ENCODE results near the gene PSTPIP2. TPM values are rescaled to one million over a fixed set of nuclear protein-coding genes. Genes with fewer than 3 reads are reported as not detected.
"Not testable (repeated sequence)": the region's sequence is repeated elsewhere in the genome, so short reads cannot be mapped to it uniquely, and the experiment has no call there.

PSTPIP2 gene
- total and polyA plus RNA-seq, 10 donors: 18.3 to 153 (median 117) TPM

DNA sequence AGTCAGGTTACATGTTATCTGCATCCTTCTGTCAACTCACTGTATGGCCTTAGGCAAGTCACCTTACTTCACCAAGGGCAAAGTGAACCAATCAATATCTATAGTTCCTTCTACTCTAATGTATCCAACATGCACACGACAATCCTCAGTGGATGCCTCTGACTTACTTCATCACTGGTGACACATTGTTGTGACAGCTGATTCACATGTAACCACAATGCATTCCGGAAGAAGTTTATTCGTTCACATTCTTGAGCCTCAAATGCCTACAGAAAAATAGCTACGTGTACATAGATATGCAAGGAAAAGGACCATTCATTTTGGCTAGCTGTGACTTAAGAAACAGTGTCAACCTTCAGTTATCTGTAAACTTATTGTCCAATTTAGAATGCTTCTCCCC, 78.6 kb downstream of the PSTPIP2 start:
- peaks cover 0 to 89% (median 35%) of the 10 kb centered on the region in 6 donors for H3K36me3 ChIP-seq

DNA sequence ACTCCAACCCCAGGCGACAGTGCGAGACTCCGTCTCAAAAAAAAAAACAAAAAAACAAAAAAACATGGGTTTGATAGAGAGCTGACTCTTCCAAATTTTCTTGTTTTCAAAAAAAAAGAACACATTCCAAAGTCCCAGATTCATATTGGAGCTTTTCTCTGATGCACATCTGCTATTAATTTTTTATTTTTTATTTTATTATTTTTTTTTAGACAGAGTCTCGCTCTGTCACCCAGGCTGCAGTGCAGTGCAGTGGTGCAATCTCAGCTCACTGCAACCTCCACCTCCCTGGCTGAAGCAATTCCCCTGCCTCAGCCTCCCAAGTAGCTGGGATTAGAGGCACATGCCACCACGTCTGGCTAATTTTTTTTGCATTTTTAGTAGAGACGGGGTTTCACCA, 79.5 kb downstream of the PSTPIP2 start:
- H3K27ac ChIP-seq; intact Hi-C loops (cut with DNase I; ENCODE audit: low total_unique reads); H3K9me3 ChIP-seq; H3K27me3 ChIP-seq (replicated peaks in 1 of 7); H3K4me3 ChIP-seq; DNase-seq: not testable (repeated sequence)
- Histone ChIP-seq H3K36me3 (peaks cover 0 to 98% (median 38%) of the 10 kb centered on the region in 6 donors), H3K4me1 (peaks cover 0 to 14% (median 2%) of the 10 kb centered on the region in 6 donors)
- 90 to 94% (median 92%) methylated on average over 6 of the region's 6 CpGs for WGBS, 5 donors

More for the DNA sequence above, 78.6 kb downstream of the PSTPIP2 start:
- Histone ChIP-seq H3K9me3 (no peaks in the 10 kb centered on the region), H3K27me3 (replicated peaks in 1 of 7) (no peaks in the 10 kb centered on the region), H3K27ac (no peak overlapping the region), H3K4me3 (no peak overlapping the region), H3K4me1 (peaks cover 4 to 23% (median 10%) of the 10 kb centered on the region in 6 donors)
- DNase-seq: no peak
- TF ChIP-seq POLR2A (IDR thresholded peaks at IDR 0.05) (no peak), POLR2AphosphoS5 (IDR thresholded peaks at IDR 0.05) (no peak)
- TF ChIP-seq, protein P1, sequence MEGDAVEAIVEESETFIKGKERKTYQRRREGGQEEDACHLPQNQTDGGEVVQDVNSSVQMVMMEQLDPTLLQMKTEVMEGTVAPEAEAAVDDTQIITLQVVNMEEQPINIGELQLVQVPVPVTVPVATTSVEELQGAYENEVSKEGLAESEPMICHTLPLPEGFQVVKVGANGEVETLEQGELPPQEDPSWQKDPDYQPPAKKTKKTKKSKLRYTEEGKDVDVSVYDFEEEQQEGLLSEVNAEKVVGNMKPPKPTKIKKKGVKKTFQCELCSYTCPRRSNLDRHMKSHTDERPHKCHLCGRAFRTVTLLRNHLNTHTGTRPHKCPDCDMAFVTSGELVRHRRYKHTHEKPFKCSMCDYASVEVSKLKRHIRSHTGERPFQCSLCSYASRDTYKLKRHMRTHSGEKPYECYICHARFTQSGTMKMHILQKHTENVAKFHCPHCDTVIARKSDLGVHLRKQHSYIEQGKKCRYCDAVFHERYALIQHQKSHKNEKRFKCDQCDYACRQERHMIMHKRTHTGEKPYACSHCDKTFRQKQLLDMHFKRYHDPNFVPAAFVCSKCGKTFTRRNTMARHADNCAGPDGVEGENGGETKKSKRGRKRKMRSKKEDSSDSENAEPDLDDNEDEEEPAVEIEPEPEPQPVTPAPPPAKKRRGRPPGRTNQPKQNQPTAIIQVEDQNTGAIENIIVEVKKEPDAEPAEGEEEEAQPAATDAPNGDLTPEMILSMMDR (IDR thresholded peaks at IDR 0.05 in 8 of 11, conservative IDR thresholded peaks at IDR 0.05 in 3 of 11): no peak
- intact Hi-C loops (cut with DNase I; ENCODE audit: low total_unique reads): no loop called here
- 77 to 93% (median 83%) methylated on average over 4 of the region's 4 CpGs for WGBS, 5 donors

DNA sequence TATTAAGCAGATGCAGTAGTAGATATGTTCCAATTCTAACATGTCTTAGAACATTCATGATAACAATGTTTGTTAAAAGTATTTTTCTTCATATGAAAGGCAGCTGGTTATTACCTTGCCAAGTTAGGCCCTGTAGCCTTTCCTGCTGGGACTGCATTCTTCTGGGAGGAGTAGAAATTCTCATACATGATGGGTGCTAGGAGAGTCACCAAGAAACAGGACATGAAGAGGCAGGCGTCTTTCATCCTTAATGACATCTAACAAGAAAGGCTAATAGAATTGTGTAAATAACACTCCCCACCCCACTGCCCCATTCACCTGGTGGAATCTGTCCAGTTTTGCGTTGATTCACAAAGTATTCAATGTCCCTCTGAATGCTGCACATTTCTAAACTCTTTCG, 80.3 kb downstream of the PSTPIP2 start:
- WGBS, 5 donors: 87 to 97% (median 93%) methylated on average over 3 of the region's 3 CpGs
- TF ChIP-seq POLR2A (IDR thresholded peaks at IDR 0.05) (no peak), POLR2AphosphoS5 (IDR thresholded peaks at IDR 0.05) (no peak)
- TF ChIP-seq, protein P1 (IDR thresholded peaks at IDR 0.05 in 8 of 11, conservative IDR thresholded peaks at IDR 0.05 in 3 of 11): no peak
- intact Hi-C loops (cut with DNase I; ENCODE audit: low total_unique reads): no loop called here

DNA sequence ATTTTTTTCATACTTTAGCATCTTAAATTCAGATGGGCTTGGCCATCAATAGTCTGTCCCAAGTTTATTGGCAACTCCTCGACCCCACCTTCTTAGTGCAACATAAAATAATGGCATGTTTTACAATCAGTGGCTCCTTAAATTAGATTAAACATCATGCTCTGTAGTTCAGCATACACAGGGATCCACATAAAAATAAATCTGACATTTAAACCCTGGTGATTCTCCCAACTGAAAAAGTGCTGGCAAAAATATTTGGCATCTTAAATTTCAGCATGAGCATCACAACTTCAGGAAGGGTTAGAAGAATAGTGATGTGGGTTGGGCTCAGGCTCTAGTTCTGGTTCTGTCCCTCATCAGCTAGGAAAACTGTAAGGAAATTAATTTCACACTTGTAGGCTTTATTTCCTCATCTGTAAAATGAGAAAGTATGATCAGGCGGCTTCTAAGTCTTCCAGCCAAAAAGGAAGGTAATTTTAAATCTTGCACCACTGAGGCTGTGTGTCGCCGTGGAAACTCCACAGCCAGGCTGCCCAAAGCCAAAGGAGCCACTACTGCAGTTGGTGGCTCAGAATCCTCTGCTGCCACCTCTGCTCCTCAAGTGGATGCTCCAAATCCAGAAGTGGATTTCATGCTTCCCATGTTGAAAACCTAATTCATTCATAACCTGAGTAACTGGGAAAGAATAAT, 87.4 kb downstream of the PSTPIP2 start:
- Histone ChIP-seq H3K4me1 (peaks cover 0 to 42% (median 0%) of the 10 kb centered on the region in 6 donors), H3K27me3 (replicated peaks in 1 of 7) (no peaks in the 10 kb centered on the region), H3K4me3 (no peak overlapping the region), H3K27ac (peak overlapping the region in 6 of 8 donors; percentile 3 to 82 (median 72)), H3K36me3 (peaks cover 0 to 72% (median 19%) of the 10 kb centered on the region in 6 donors), H3K9me3 (no peaks in the 10 kb centered on the region)
- WGBS, 5 donors: 63 to 90% (median 75%) methylated on average over 4 of the region's 4 CpGs
- intact Hi-C loops (cut with DNase I; ENCODE audit: low total_unique reads): no loop called here
- no peak for TF ChIP-seq POLR2A (IDR thresholded peaks at IDR 0.05)
- TF ChIP-seq, protein P1 (IDR thresholded peaks at IDR 0.05 in 8 of 11, conservative IDR thresholded peaks at IDR 0.05 in 3 of 11): no peak
- TF ChIP-seq POLR2AphosphoS5 (IDR thresholded peaks at IDR 0.05): no peak
- no peak for DNase-seq

More for the DNA sequence above, 80.3 kb downstream of the PSTPIP2 start:
- Histone ChIP-seq H3K36me3 (peaks cover 0 to 100% (median 39%) of the 10 kb centered on the region in 6 donors), H3K4me1 (peaks cover 0 to 8% (median 1%) of the 10 kb centered on the region in 6 donors), H3K27me3 (replicated peaks in 1 of 7) (no peaks in the 10 kb centered on the region), H3K9me3 (no peaks in the 10 kb centered on the region), H3K27ac (no peak overlapping the region), H3K4me3 (no peak overlapping the region)
- no peak for DNase-seq

All from spleen (tissue), 11 donors.